MM.1S (cell line): ENCODE data around the gene CDH9.

Experiments
- DNase-seq: peaks from one replicate; pipeline ENCODE4 v3.0.0-alpha.2; 2015
- H2AFZ ChIP-seq: fragments of 300-600 bp; sonication (generic); 2 replicates; pipeline ENCODE4 v1.6.0; 2016; ENCODE audit warnings: antibody characterized with exemption, low read length
- H3F3A ChIP-seq: fragments of 300-600 bp; sonication (generic); 2 replicates; pipeline ENCODE4 v1.6.1; 2016; ENCODE audit warnings: mild to moderate bottlenecking, antibody characterized with exemption, low read length, moderate library complexity, mixed read lengths; ENCODE audit not compliant: insufficient read depth
- H3K27ac ChIP-seq: fragments of 300-600 bp; sonication (generic); 2 replicates; pipeline ENCODE4 v1.5.1; 2016; ENCODE audit warnings: mild to moderate bottlenecking, low read length
- H3K27me3 ChIP-seq: fragments of 300-600 bp; sonication (generic); replicated peaks from 2 replicates; pipeline ENCODE4 v1.6.0; 2016; ENCODE audit warnings: low read length; ENCODE audit not compliant: insufficient read depth
- H3K36me3 ChIP-seq: fragments of 300-600 bp; sonication (generic); replicated peaks from 2 replicates; pipeline ENCODE4 v1.6.1; 2016; ENCODE audit warnings: mild to moderate bottlenecking, low read length, mixed read lengths; ENCODE audit not compliant: insufficient read depth
- H3K4me1 ChIP-seq: fragments of 300-600 bp; sonication (generic); 2 replicates; pipeline ENCODE4 v1.6.1; 2016; ENCODE audit warnings: low read length, mixed read lengths
- H3K4me2 ChIP-seq: fragments of 300-600 bp; sonication (generic); 2 replicates; pipeline ENCODE4 v1.6.0; 2016; ENCODE audit warnings: low read depth, low read length
- H3K4me3 ChIP-seq: fragments of 300-600 bp; sonication (generic); 2 replicates; pipeline ENCODE4 v1.5.1; 2016; ENCODE audit warnings: low read length, mixed read lengths
- H3K79me2 ChIP-seq: fragments of 300-600 bp; sonication (generic); 2 replicates; pipeline ENCODE4 v1.6.1; 2016; ENCODE audit warnings: mixed run types, low read length, mixed read lengths
- H3K9ac ChIP-seq: fragments of 300-600 bp; sonication (generic); 2 replicates; pipeline ENCODE4 v1.6.1; 2016; ENCODE audit warnings: low read length, mixed read lengths
- H3K9me2 ChIP-seq: fragments of 300-600 bp; sonication (generic); replicated peaks from 2 replicates; pipeline ENCODE4 v1.6.1; 2016; ENCODE audit warnings: mild to moderate bottlenecking, low read length, mixed read lengths; ENCODE audit not compliant: insufficient read depth
- H3K9me3 ChIP-seq: fragments of 300-600 bp; sonication (generic); replicated peaks from 2 replicates; pipeline ENCODE4 v1.6.1; 2016; ENCODE audit warnings: mild to moderate bottlenecking, low read length, mixed read lengths; ENCODE audit not compliant: insufficient read depth
- H4K20me1 ChIP-seq: fragments of 300-600 bp; sonication (generic); 2 replicates; pipeline ENCODE4 v1.6.1; 2016; ENCODE audit warnings: mild to moderate bottlenecking, low read length, moderate library complexity, mixed read lengths; ENCODE audit not compliant: insufficient read depth
- EZH2 ChIP-seq: fragments of 300-600 bp; sonication (generic); optimal IDR thresholded peaks from 2 replicates; pipeline ENCODE3; 2017; ENCODE audit warnings: low read depth, mild to moderate bottlenecking, antibody characterized with exemption, low read length, mixed read lengths
- EZH2phosphoT487 ChIP-seq: fragments of 300-600 bp; sonication (generic); IDR thresholded peaks from 2 replicates; pipeline ENCODE4 v1.6.1; 2018; ENCODE audit warnings: antibody characterized with exemption, low read length
- TF ChIP-seq, protein P1 (sequence below): fragments of 300-600 bp; sonication (generic); IDR thresholded peaks from 2 replicates; pipeline ENCODE4 v1.5.1; 2016; ENCODE audit warnings: antibody characterized with exemption, low read length, mixed read lengths

CDH9 gene

DNA sequence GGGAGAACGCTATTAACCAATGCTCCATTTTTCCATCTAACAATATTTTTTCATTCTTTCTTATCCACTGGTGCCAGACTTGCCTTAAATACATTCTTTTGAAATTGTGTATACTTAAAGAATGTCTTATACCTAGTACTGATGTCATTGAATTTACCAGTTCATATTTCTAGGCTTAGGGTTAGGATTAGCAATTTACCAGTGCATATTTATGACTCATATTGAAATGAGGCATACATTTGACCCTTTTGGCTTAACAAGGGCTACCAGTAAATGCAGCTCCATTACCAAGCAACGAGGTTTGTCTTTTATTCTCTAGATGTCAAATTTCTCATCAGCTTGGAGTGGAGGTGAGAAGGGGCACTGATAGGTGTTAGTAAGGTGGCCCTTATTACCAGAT is 89.5 kb downstream of the CDH9 start:
- Histone ChIP-seq H3K4me2 (no peak overlapping the region), H3K4me1 (no peaks in the 10 kb centered on the region), H3K27me3 (no peaks in the 10 kb centered on the region), H3K9me3 (no peaks in the 10 kb centered on the region), H3F3A (no peaks in the 10 kb centered on the region), H3K36me3 (no peaks in the 10 kb centered on the region), H2AFZ (no peak overlapping the region), H3K9ac (no peak overlapping the region), H3K9me2 (no peaks in the 10 kb centered on the region), H3K27ac (no peak overlapping the region), H3K79me2 (no peaks in the 10 kb centered on the region), H3K4me3 (no peak overlapping the region), H4K20me1 (no peaks in the 10 kb centered on the region)
- TF ChIP-seq, protein P1, sequence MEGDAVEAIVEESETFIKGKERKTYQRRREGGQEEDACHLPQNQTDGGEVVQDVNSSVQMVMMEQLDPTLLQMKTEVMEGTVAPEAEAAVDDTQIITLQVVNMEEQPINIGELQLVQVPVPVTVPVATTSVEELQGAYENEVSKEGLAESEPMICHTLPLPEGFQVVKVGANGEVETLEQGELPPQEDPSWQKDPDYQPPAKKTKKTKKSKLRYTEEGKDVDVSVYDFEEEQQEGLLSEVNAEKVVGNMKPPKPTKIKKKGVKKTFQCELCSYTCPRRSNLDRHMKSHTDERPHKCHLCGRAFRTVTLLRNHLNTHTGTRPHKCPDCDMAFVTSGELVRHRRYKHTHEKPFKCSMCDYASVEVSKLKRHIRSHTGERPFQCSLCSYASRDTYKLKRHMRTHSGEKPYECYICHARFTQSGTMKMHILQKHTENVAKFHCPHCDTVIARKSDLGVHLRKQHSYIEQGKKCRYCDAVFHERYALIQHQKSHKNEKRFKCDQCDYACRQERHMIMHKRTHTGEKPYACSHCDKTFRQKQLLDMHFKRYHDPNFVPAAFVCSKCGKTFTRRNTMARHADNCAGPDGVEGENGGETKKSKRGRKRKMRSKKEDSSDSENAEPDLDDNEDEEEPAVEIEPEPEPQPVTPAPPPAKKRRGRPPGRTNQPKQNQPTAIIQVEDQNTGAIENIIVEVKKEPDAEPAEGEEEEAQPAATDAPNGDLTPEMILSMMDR: no peak
- no peak for TF ChIP-seq EZH2phosphoT487
- no peak for TF ChIP-seq EZH2
- DNase-seq: no peak

DNA sequence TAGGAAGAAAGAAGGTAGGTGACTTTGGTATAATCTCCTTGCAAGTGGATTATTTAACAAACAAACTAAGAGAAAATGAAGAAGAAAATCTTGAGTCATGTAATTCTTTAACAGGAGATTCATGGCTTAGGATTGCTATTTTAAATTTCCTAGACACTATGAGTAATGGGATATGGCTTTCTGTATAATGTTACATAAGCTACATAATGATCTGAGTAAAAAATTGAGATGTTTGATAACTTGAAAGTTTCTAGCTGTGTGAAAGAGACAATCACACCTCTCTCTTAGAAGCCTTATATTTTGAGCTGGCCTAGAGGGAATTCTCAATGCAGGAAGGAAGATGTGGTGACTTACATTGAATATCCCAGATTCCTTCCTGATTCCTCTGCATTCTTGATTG is 92.5 kb downstream of the CDH9 start:
- TF ChIP-seq EZH2phosphoT487 (no peak), EZH2 (no peak)
- TF ChIP-seq, protein P1: no peak
- Histone ChIP-seq H3K36me3 (no peaks in the 10 kb centered on the region), H3K4me1 (no peaks in the 10 kb centered on the region), H3K27ac (no peak overlapping the region), H3K9me2 (no peaks in the 10 kb centered on the region), H3K4me2 (no peak overlapping the region), H4K20me1 (no peaks in the 10 kb centered on the region), H2AFZ (no peak overlapping the region), H3K9me3 (no peaks in the 10 kb centered on the region), H3K9ac (no peak overlapping the region), H3K4me3 (no peak overlapping the region), H3K79me2 (no peaks in the 10 kb centered on the region), H3F3A (no peaks in the 10 kb centered on the region), H3K27me3 (no peaks in the 10 kb centered on the region)
- no peak for DNase-seq

DNA sequence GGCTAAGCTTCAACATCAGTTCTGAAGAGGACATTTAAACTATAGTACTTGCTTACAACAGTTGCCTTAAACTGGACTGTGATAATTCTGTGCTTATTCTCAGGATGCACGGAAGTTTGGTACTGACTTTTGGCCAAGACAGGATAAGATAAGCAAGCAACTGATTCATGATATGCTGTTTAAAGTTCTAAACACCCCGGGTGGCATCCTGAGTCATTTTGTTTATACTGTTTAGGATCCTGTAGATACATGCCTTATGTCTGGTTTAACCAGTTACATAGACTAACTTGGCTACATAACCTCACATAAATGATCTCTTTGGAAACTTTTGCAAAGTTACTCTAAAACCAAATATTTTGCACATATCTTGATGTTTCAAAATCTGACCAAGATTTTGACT is 95.9 kb downstream of the CDH9 start:
- DNase-seq: no peak
- no peak overlapping the region for H2AFZ ChIP-seq
- H3K4me2 ChIP-seq: no peak overlapping the region
- no peaks in the 10 kb centered on the region for H3K79me2 ChIP-seq
- H3K9me2 ChIP-seq: no peaks in the 10 kb centered on the region
- H3K27ac ChIP-seq: no peak overlapping the region
- no peaks in the 10 kb centered on the region for H3K27me3 ChIP-seq
- no peak overlapping the region for H3K4me3 ChIP-seq
- H4K20me1 ChIP-seq: no peaks in the 10 kb centered on the region
- no peak for TF ChIP-seq EZH2phosphoT487
- TF ChIP-seq, protein P1: no peak
- TF ChIP-seq EZH2: no peak
- H3K4me1 ChIP-seq: no peaks in the 10 kb centered on the region
- no peaks in the 10 kb centered on the region for H3F3A ChIP-seq
- H3K36me3 ChIP-seq: no peaks in the 10 kb centered on the region
- H3K9me3 ChIP-seq: no peaks in the 10 kb centered on the region
- no peak overlapping the region for H3K9ac ChIP-seq

DNA sequence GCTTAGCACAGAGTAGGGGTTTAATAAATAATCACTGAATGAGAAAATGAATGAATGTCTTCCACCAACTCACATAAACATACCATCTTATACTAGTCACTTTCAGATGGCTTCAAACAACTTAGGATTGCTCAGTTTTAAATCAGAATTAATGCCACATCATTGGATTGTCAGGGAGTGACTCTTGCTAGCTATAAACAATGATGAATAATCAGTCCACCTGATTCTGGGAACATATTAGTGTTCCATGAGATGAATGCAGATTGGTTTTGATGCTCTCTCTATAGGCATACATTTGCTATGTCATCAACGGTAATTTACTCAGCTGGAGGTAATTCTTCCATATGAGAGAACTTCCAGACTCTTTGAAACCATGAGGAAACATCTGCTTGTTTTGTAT is 97.4 kb downstream of the CDH9 start:
- Histone ChIP-seq H3K9me3 (no peaks in the 10 kb centered on the region), H3K36me3 (no peaks in the 10 kb centered on the region), H4K20me1 (no peaks in the 10 kb centered on the region), H3K4me3 (no peak overlapping the region), H2AFZ (no peak overlapping the region), H3F3A (no peaks in the 10 kb centered on the region), H3K4me1 (no peaks in the 10 kb centered on the region), H3K4me2 (no peak overlapping the region), H3K9ac (no peak overlapping the region), H3K27ac (no peak overlapping the region), H3K9me2 (no peaks in the 10 kb centered on the region), H3K27me3 (no peaks in the 10 kb centered on the region), H3K79me2 (no peaks in the 10 kb centered on the region)
- TF ChIP-seq EZH2phosphoT487 (no peak), EZH2 (no peak)
- TF ChIP-seq, protein P1: no peak
- no peak for DNase-seq
